Common myeloid progenitor, CD34-positive (primary cell): ENCODE measurements around the gene FAM193A.
"Not testable (repeated sequence)": the region's sequence is repeated elsewhere in the genome, so short reads cannot be mapped to it uniquely, and the experiment has no call there.

Source experiments
- CTCF ChIA-PET: fragments of 350-600 bp; sonication (Branson Sonifier 250); formaldehyde crosslinking; loops from one replicate; lab custom pipeline; 2021; ENCODE audit warnings: antibody characterized with exemption; lab: Charles Lee
- POLR2A ChIA-PET: fragments of 350-600 bp; sonication (Branson Sonifier 250); formaldehyde crosslinking; loops from one replicate; lab custom pipeline; 2021; ENCODE audit warnings: antibody characterized with exemption; lab: Charles Lee
- DNase-seq, 3 donors: peaks; one replicate each; pipeline versions ENCODE4 v3.0.0 to v3.0.0-alpha.2; 2013
- H3K27ac ChIP-seq, 2 experiments: 1 replicate in 1 of 2; 2 replicates in 1 of 2; pipeline ENCODE4 v1.7.0; 2013; ENCODE audit warnings: inconsistent platforms in 2 of 2, low read length in 2 of 2, mild to moderate bottlenecking in 2 of 2, low read depth in 1 of 2, moderate library complexity in 1 of 2; ENCODE audit not compliant: severe bottlenecking in 2 of 2, insufficient read depth in 1 of 2, poor library complexity in 1 of 2
- H3K27me3 ChIP-seq, 5 experiments: replicated peaks in 2 of 5; 1 replicate in 3 of 5; 2 replicates in 2 of 5; pipeline versions ENCODE4 v1.6.1 to v1.7.0; 2013; ENCODE audit warnings: low read length in 4 of 5, mild to moderate bottlenecking in 2 of 5, moderate library complexity in 2 of 5, inconsistent platforms in 1 of 5; ENCODE audit not compliant: insufficient read depth in 5 of 5, control insufficient read depth in 4 of 5
- H3K36me3 ChIP-seq, 4 experiments: 1 replicate in 2 of 4; 2 replicates in 2 of 4; pipeline versions ENCODE4 v1.6.1 to v1.7.0; 2013; ENCODE audit warnings: low read length in 3 of 4, control low read depth in 1 of 4, mild to moderate bottlenecking in 1 of 4; ENCODE audit not compliant: control insufficient read depth in 4 of 4, insufficient read depth in 4 of 4
- H3K4me1 ChIP-seq, 4 experiments: 1 replicate in 3 of 4; 2 replicates in 1 of 4; pipeline versions ENCODE4 v1.6.1 to v1.7.1; 2013; ENCODE audit warnings: low read length in 3 of 4, mild to moderate bottlenecking in 3 of 4, control low read depth in 1 of 4, inconsistent platforms in 1 of 4, moderate library complexity in 1 of 4; ENCODE audit not compliant: control insufficient read depth in 4 of 4, insufficient read depth in 4 of 4; ENCODE audit errors: control extremely low read depth in 1 of 4
- H3K4me3 ChIP-seq, 7 experiments: 1 replicate in 4 of 7; 2 replicates in 3 of 7; pipeline versions ENCODE4 v1.5.1 to v1.7.0; 2013; ENCODE audit warnings: mild to moderate bottlenecking in 7 of 7, low read length in 6 of 7, moderate library complexity in 6 of 7, inconsistent platforms in 2 of 7, low read depth in 2 of 7, control low read depth in 1 of 7; ENCODE audit not compliant: insufficient read depth in 4 of 7, control insufficient read depth in 1 of 7; ENCODE audit errors: extremely low read depth in 1 of 7
- H3K9me3 ChIP-seq, 5 experiments: 1 replicate in 4 of 5; 2 replicates in 1 of 5; pipeline versions ENCODE4 v1.6.1 to v1.7.1; 2013; ENCODE audit warnings: low read length in 4 of 5, mild to moderate bottlenecking in 2 of 5, inconsistent platforms in 1 of 5, low read depth in 1 of 5, moderate library complexity in 1 of 5; ENCODE audit not compliant: control insufficient read depth in 4 of 5, insufficient read depth in 2 of 5; ENCODE audit errors: control extremely low read depth in 1 of 5
- WGBS: methylation state at CpG from one replicate; pipeline ENCODE4 v1.1.5; 2013; ENCODE audit not compliant: insufficient coverage; 5-methylcytosine and 5-hydroxymethylcytosine counted together

Gene FAM193A

DNA sequence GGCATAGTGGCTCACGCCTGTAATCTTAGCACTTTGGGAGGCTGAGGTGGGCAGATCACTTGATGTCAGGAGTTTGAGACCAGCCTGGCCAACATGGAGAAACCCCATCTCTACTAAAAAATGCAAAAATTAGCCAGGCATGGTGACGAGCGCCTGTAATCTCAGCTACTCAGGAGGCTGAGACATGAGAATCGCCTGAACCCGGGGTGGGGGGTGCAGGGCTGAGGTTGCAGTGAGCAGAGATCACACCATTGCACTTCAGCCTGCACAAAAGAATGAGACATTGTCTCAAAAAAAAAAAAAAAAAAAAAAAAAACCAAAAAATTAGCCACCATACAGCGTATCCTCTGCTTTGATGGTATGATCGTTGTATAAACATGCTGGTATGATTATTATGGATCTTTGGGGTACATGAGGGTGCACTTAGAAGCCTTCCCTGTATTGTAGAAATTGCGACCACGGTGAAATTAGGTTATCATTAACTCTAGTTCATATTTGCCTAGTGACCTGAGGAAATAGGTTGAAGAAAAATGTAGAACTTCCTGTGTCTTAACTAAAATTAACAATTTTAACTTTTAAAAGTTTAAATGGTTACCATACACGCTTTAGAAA is 7.2 kb downstream of the FAM193A start:
- H3K4me1 ChIP-seq, H3K36me3 ChIP-seq, H3K9me3 ChIP-seq, POLR2A ChIA-PET, H3K27ac ChIP-seq, H3K4me3 ChIP-seq, H3K27me3 ChIP-seq, DNase-seq: not testable (repeated sequence)
- CTCF ChIA-PET, result interaction anchor here (0.9 to 1.4 kb wide), 3 partner anchors 27 to 56 kb away, joined by 4 to 6 read pairs (median 4); no protein-coding TSS in a partner anchor
- WGBS, result 98% methylated on average over 7 of the region's 10 CpGs

DNA sequence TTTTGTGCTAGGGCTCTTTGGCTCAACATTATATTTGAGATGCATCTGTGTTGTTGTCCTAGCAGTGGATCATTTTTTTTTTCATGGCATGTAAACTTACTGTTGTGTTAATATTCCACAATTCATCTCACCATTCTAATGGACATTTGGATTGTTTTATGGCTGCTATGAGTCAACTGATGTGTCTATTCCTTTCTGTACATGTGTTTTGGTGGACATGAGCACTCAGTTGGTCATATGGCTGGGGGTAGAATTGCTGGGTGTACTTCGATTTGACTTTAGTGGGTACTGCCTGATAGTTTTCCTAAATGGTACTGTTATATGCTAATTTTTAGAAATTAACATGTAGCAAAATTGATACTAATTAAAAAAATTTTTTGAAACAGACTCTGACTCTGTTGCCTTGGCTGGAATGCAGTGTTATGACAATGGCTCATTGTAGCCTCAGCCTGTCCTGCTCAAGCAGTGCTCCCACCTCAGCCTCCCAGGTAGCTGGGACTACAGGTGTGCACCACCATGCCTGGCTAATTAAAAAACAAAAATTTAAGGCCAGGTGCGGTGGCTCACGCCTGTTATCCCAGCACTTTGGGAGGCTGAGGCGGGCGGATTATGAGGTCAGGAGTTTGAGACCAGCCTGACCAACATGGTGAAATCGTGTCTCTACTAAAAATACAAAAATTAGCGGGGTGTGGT is 9.0 kb downstream of the FAM193A start:
- POLR2A ChIA-PET, result no interaction called here
- peaks cover 2 to 5% (median 3%) of the 10 kb centered on the region in 4 experiments for H3K36me3 ChIP-seq
- H3K4me3 ChIP-seq, result no peak overlapping the region
- no peaks in the 10 kb centered on the region for H3K27me3 ChIP-seq
- H3K9me3 ChIP-seq, result no peaks in the 10 kb centered on the region
- H3K27ac ChIP-seq, result no peak overlapping the region
- no peaks in the 10 kb centered on the region for H3K4me1 ChIP-seq
- 97% methylated on average over 6 of the region's 7 CpGs for WGBS
- CTCF ChIA-PET, result no interaction called here
- DNase-seq, result no peak

DNA sequence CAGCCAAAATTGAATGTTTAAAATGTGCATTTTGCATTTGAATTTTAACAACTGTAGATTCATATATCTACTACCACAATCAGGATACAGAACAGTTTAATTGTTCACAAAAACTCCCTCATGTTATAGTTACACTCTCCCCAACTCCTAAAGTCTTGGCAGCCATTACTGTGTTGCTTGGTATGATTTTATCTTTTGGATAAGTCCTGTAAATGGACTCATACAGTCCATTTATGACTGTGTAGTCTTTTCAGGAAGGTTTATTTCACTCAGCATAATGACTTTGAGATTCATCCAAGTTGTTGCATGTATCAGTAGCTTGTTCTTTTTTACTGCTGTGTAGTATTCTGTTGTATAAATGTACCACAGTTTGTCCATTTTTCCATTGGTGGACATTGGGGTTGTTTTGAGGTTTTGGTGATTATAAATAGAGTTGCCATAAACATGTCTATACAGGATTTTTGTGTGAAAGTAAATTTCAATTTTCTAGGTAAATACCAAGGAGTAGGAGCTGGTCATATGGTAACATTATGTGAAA is 9.9 kb downstream of the FAM193A start:
- ChIA-PET POLR2A (no interaction called here), CTCF (interaction anchor here (0.7 to 0.8 kb wide), 2 partner anchors 9 to 837 kb away, joined by 3 read pairs; no protein-coding TSS in a partner anchor)
- no peak overlapping the region for H3K4me3 ChIP-seq
- DNase-seq, result no peak
- no peak overlapping the region for H3K27ac ChIP-seq
- H3K4me1 ChIP-seq, result no peaks in the 10 kb centered on the region
- H3K27me3 ChIP-seq, result no peaks in the 10 kb centered on the region
- H3K9me3 ChIP-seq, result no peaks in the 10 kb centered on the region
- H3K36me3 ChIP-seq, result peaks cover 2 to 5% (median 3%) of the 10 kb centered on the region in 4 experiments

DNA sequence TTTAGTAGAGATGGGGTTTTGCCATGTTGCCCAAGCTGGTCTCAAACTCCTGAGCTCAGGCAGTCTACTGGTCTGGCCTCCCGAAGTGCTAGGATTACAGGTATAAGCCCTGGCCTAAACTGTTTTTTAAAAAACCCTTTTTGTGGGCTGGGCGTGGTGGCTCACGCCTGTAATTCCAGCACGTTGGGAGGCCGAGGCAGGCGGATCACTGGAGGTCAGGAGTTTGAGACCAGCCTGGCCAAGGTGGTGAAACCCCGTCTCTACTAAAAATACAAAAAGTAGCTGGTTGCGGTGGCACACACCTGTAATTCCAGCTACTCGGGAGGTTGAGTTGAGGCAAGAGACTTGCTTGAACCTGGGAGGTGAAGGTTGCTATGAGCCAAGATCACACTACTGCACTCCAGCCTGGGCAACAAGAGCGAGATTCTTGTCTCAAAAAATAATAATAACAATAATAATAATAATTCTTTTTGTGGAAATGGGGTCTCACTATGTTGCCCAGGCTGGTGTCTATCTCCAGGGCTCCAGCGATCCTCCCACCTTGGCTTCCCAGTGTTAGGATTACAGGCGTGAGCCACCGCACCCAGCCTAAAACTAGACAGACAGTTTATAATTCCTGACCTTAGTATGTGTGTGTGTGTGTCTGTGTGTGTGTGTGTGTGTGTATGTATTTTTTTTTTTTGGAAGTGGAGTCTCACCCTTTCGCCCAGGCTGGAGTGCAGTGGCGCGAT is 10.7 kb downstream of the FAM193A start:
- H3K27me3 ChIP-seq, POLR2A ChIA-PET, H3K4me1 ChIP-seq, H3K36me3 ChIP-seq, H3K27ac ChIP-seq, H3K4me3 ChIP-seq, H3K9me3 ChIP-seq, DNase-seq: not testable (repeated sequence)
- WGBS, result 98% methylated on average over 12 of the region's 16 CpGs
- CTCF ChIA-PET, result interaction anchor here (0.7 to 0.8 kb wide), 2 partner anchors 9 to 836 kb away, joined by 3 read pairs; no protein-coding TSS in a partner anchor

DNA sequence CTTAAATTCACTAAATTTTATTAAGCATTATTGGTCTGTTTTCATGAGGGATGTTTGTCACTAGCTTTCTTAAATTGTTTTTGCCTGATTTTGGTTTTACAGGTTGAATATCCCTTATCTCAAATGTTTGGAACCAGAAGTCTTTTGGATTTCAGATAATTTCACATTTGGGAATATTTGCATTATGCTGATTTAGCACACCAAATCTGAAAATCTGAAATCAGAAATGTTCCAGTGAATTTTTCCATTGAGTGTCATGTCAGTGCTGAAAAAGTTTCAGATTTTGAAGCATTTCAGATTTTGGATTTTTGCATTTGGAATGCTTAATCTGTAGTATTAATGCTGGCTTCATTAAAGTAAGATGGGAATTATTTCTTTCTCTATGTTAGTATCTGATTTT is 14.7 kb downstream of the FAM193A start:
- ChIA-PET CTCF (interaction anchor here (1.0 kb wide), 1 partner anchor 41 kb away, joined by 3 read pairs; no protein-coding TSS in a partner anchor), POLR2A (no interaction called here)
- Histone ChIP-seq H3K9me3 (no peaks in the 10 kb centered on the region), H3K4me3 (no peak overlapping the region), H3K4me1 (peaks cover 0 to 5% (median 1%) of the 10 kb centered on the region in 4 experiments), H3K27me3 (no peaks in the 10 kb centered on the region), H3K36me3 (no peaks in the 10 kb centered on the region), H3K27ac (no peak overlapping the region)
- DNase-seq, result no peak

DNA sequence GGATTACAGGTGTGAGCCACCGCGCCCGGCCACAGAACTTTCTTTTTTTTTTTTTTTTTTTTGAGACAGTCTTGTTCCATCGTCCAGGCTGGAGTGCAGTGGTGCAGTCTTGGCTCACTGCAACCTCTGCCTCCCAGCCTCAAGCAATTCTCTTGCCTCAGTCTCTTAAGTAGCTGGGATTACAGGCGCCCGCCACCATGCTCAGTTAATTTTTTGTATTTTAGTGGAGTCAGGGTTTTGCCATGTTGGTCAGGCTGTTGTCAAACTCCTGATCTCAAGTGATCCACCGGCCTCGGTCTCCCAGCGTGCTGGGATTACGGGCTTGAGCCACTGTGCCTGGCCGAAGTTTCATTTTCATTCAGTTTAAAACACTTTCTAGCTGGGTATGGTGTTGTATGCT is 16.4 kb downstream of the FAM193A start:
- Histone ChIP-seq H3K27me3 (no peaks in the 10 kb centered on the region), H3K4me3 (no peak overlapping the region), H3K27ac (no peak overlapping the region), H3K9me3 (no peaks in the 10 kb centered on the region), H3K4me1 (peaks cover 0 to 5% (median 1%) of the 10 kb centered on the region in 4 experiments), H3K36me3 (no peaks in the 10 kb centered on the region)
- POLR2A ChIA-PET, result interaction anchor here (0.8 kb wide), 1 partner anchor 146 kb away, joined by 3 read pairs; no protein-coding TSS in a partner anchor
- no peak for DNase-seq
- WGBS, result 98% methylated on average over 5 of the region's 11 CpGs
- CTCF ChIA-PET, result interaction anchor here (0.6 to 1.9 kb wide), 3 partner anchors 9 to 56 kb away, joined by 3 to 5 read pairs (median 3); no protein-coding TSS in a partner anchor
